Measurements from ENCODE around the gene CD74.
"Not testable (repeated sequence)": the region's sequence is repeated elsewhere in the genome, so short reads cannot be mapped to it uniquely, and the experiment has no call there.

The CD74 gene

GRCh38 chr5:150412319-150413175 is at the start of gene CD74:
Gene CD74, minus strand, starts transcription at chr5:150412910. Its CDS starts 161 bp downstream, at chr5:150412749.
- DNase-seq, result peak in 45 of 51 donors; percentile 17 to 81 (median 62)

DNA sequence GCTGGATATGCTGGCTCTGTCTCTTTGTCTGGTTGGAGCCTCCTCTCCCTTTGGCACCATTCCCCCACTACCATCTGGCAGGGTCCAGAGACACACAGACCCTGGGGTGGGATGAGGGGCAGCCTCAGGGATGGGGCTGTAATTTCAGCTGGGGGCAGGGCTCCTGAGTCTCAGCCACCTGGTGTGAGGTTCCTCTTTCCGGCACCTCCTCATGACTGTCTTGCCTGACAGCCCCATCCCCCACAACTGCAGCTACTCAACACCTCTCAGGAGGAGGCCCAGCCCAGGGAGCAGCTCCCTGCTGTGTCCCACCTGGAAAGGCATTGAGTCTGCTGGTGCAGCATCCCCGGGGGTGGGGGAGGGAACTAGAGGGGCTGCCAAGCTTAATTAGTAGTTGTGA is 48.5 kb upstream of the CD74 start:
- DNase-seq, result no peak

GRCh38 chr5:150460781-150461180 is 48.1 kb upstream of the CD74 start:
- DNase-seq, result no peak

DNA sequence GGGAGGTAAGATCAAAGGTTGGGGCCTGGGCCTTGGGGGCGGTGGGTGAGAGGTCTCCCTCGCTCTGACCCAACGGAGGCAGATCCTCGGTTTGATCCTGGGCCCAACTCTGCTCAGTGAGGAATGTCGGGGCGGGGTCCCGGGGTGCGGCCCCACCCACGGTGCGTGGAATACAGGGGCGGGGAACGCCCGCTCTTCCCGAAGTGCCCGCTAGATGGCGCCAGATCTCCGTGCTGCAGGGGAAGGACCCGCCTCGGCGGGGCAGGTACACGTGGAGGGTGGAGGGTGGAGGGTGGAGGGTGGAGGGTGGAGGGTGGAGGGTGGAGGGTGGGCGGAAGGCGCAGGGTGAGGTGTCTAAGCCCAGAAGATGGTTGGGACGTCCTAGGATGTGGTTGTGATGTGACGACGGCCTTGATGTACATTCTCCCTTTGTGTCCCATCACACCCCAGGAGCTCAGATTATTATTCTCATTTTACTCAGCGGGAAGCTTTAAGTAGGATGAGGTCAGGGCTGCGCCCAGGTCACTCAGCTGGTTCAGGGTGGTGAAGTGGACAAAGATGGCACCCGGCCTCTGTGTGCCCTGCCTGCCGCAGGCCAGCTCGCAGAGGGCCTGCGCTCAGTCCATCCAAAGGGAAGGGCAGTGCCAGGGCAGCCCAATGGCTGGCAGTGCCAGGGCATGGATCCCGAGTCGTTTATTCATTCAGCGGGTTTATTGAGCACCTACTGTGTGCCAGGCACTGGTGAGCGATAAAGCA is 46.3 kb upstream of the CD74 start:
- peak in 48 of 51 donors; percentile 19 to 83 (median 50) for DNase-seq

GRCh38 chr5:150457562-150458240 is 45.0 kb upstream of the CD74 start:
- DNase-seq, result no peak

- no peak for DNase-seq
These were observed 44.4 kb upstream of the CD74 start for GRCh38 chr5:150457121-150457520.

- DNase-seq, result no peak
These were observed 42.0 kb upstream of the CD74 start for GRCh38 chr5:150454492-150455229.

DNA sequence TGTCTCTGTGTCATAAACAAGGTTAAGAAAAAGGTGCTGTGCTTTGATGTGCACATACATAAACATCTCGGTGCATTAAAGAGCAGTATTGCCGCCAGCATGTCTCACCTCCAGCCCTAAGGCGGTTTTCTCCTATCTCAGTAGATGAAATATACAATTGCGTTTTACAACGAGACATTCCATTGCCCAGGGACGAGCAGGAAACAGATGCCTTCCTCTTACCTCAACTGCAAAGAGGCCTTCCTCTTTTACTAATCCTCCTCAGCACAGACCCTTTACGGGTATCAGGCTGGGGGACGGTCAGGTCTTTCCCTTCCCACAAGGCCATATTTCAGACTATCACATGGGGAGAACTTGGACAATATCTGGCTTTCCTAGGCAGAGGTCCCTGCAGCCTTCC is 41.3 kb upstream of the CD74 start:
- not testable (repeated sequence) for DNase-seq

DNA sequence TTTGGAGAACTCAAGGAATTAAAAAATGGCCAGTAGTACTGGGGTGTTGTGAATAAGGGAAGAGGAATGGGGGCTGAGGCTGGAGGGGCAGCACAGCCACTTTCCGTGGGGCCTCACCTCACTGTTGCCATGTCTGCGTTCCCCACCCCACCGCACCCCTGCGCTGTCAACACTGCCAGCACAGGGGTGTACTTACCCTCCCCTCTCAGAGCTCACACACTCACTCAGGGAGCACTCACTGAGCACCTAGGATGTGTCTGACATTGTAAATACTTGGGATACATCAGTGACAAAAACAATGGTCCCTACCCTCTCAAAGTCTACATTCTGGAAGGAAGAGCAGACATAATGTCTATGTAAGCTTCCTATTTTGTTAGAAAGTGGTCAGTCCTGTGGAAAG is 40.2 kb upstream of the CD74 start:
- no peak for DNase-seq

GRCh38 chr5:150451594-150451993 is 38.9 kb upstream of the CD74 start:
- no peak for DNase-seq

GRCh38 chr5:150449517-150450339 is 37.0 kb upstream of the CD74 start, which contains the start of gene RPS14:
Gene RPS14, minus strand, starts transcription at chr5:150449739. Its CDS starts 2,006 bp downstream, at chr5:150447733.
- peak; percentile 71 to 99 (median 87) for DNase-seq

GRCh38 chr5:150448952-150449516 is 36.3 kb upstream of the CD74 start:
- no peak for DNase-seq

GRCh38 chr5:150448334-150448733 is 35.6 kb upstream of the CD74 start:
- DNase-seq, result no peak

DNA sequence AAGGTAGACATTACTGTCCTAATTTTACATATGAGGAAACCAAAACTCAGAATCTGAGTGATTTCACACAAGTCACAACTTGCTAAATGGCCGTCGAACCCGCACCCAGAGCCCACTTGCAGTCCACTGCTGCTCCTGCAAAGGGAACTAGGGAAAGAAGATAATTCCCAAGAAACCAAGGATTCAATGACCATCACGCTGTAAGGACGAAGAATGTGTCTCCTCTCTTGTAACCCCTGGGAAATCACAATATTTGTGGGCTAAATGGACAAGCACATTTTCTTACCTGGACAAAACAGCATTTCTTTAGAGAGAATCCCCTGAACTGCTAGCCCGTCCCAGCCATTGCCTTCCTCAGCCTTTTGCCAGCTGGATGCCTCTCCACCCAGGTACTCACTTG is 34.5 kb upstream of the CD74 start:
- no peak for DNase-seq

- DNase-seq, result no peak
These were observed 33.9 kb upstream of the CD74 start for GRCh38 chr5:150446583-150446982.

- no peak for DNase-seq
These were observed 33.4 kb upstream of the CD74 start for GRCh38 chr5:150446088-150446487.

DNA sequence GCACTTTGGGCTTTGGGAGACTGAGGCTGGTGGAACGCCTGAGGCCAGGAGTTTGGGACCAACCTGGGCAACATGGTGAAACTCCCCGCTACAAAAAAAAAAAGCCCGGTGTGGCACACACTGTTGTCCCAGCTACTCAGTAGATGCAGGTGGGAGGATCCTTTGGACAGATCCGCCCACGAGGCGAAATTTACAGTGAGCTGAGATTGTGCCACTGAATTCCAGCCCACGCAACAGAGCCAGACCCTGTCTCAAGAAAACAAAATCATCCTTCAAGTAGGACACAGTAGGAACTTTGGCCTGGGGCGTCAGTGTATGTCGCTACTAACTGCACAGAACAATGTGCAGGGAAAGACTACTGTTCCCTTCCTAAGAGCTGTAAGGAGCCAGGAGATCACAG is 32.1 kb upstream of the CD74 start:
- DNase-seq, result no peak

GRCh38 chr5:150443242-150444075 is 30.7 kb upstream of the CD74 start:
- peak in 1 of 51 donors; percentile 52 for DNase-seq

- no peak for DNase-seq
These were observed 30.0 kb upstream of the CD74 start for GRCh38 chr5:150442699-150443080.

Data from hypothalamus (tissue), 51 donors.